ENCODE results near the gene KIF3A. TPM values are rescaled to one million over a fixed set of nuclear protein-coding genes. Genes with fewer than 3 reads are reported as not detected.

The KIF3A gene
- total and polyA plus RNA-seq, 2 of the 8 experiments (the other 6 are each of a cell fraction or from before 2014, with no cell fraction given) = 3.1 to 13.1 TPM

DNA sequence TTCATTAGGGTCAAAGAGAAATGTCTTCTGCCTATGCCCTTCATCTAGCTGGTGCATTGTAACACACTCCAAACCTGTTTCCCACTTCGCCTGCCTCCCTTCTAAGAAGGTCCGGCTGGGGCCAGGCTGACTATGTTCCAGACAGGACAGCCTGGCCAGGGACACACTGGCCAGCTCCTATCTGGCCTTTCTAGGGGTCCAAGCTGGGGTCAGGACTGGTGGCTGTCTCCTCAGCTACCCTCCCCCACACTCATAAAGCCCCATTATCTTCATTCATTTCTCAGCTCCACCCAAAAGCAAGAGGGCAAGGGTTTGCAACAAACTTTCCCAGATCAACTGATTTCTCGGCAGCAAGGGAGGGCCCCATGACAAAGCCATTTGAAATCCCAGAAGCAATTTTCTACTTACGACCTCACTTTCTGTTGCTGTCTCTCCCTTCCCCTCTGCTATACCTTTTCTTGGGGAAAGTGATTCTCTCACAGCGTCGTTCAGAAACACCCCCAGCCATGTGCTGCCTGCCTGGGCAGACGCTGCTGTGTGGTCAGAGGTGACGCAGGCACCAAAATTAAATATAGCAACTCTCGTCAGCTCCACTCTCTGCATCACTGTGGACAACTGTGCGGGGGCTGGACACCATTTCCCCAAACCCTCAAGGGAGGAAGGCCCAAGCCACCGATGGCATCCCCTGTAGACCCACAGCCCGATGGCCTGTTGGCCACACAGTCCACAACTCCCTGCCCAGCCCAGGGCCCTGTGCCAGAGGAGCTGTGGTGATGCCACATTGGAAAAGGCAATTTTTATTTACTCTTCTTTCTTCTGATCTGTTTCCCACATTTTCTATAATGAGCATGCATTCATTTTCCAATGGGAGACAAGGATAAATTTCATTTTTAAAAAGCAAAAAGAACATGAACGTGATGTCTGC, 73.3 kb downstream of the KIF3A start:
- DNase-seq (ENCODE audit: low read depth in 1 of 2, low spot score in 2 of 2) = no peak

More for the DNA sequence above, 73.3 kb downstream of the KIF3A start:
- H3K9me3 ChIP-seq (ENCODE audit: insufficient read depth in 2 of 2, low read depth in 1 of 2, low read length in 1 of 2) = no peaks in the 10 kb centered on the region
- no peaks in the 10 kb centered on the region; a peak in 2 of 7 replicates for H3K27me3 ChIP-seq (replicated peaks in 1 of 4; ENCODE audit: control insufficient read depth in 3 of 4, extremely low read depth in 1 of 4, insufficient read depth in 3 of 4, low read length in 3 of 4)
- TF ChIP-seq GTF2F1 (IDR thresholded peaks at IDR 0.05; ENCODE audit: borderline replicate concordance, low read depth, low read length) = no peak
- H3K23me2 ChIP-seq (ENCODE audit: low read depth, low read length) = no peaks in the 10 kb centered on the region
- ChIA-PET CTCF (ENCODE audit: partially characterized antibody) (interaction anchor here (0.8 to 1.0 kb wide), 2 partner anchors 11 to 14 kb away, joined by 4 read pairs; no protein-coding TSS in a partner anchor), POLR2A (ENCODE audit: partially characterized antibody) (interaction anchor here (0.6 to 0.9 kb wide), 3 partner anchors 13 to 302 kb away, joined by 3 to 4 read pairs (median 3); no protein-coding TSS in a partner anchor)
- no peak overlapping the region for H3K18ac ChIP-seq (ENCODE audit: extremely low read depth, low read length)
- H2BK12ac ChIP-seq (ENCODE audit: low read depth, low read length) = no peak overlapping the region
- no peak overlapping the region for H3K23ac ChIP-seq (ENCODE audit: insufficient read length)
- H3K36me3 ChIP-seq (ENCODE audit: control insufficient read depth in 2 of 4, insufficient read depth in 4 of 4, low read length in 3 of 4) = no peaks in the 10 kb centered on the region
- H3K79me1 ChIP-seq (ENCODE audit: low read depth, low read length) = no peaks in the 10 kb centered on the region
- no peak overlapping the region for H2BK20ac ChIP-seq (ENCODE audit: low read length)
- no peaks in the 10 kb centered on the region for H3K79me2 ChIP-seq (ENCODE audit: control insufficient read depth in 1 of 2, insufficient read depth in 2 of 2, low read length in 2 of 2)
- peaks cover 0 to 3% (median 0%) of the 10 kb centered on the region in 4 experiments; a peak in 1 of 7 replicates for H3K4me1 ChIP-seq (replicated peaks in 1 of 4; ENCODE audit: control insufficient read depth in 3 of 4, insufficient read depth in 4 of 4, low read length in 3 of 4)
- H4K8ac ChIP-seq (ENCODE audit: extremely low read depth, insufficient read depth, low read length) = no peak overlapping the region
- H2BK120ac ChIP-seq (replicated peaks; ENCODE audit: low read depth, low read length) = no peak overlapping the region
- H2AK5ac ChIP-seq (ENCODE audit: low read depth, low read length) = no peak overlapping the region
- FAIRE-seq = no peak
- H3K56ac ChIP-seq (replicated peaks; ENCODE audit: insufficient read length, low read depth, low read length) = no peak overlapping the region
- H3K4me2 ChIP-seq (ENCODE audit: insufficient read depth in 1 of 2, low read depth in 2 of 2, low read length in 2 of 2) = no peak overlapping the region
- H3K4me3 ChIP-seq (ENCODE audit: extremely low read depth in 1 of 4, insufficient read depth in 2 of 4, low read depth in 3 of 4, low read length in 4 of 4) = no peak overlapping the region
- 90% methylated on average over 13 of the region's 13 CpGs; no CpG with 5 or more reads in 1 of the 2 experiments for WGBS, 2 experiments (ENCODE audit: extremely low coverage in 1 of 2, insufficient coverage in 1 of 2, insufficient read length in 1 of 2, insufficient replicate concordance in 2 of 2, low coverage in 1 of 2, low lambda C conversion rate in 2 of 2, missing lambda C conversion rate in 1 of 2)
- H3K9ac ChIP-seq (replicated peaks in 1 of 4; ENCODE audit: extremely low read depth in 1 of 4, low read depth in 3 of 4, low read length in 3 of 4) = no peak overlapping the region
- H4K91ac ChIP-seq (replicated peaks; ENCODE audit: insufficient read length, low read length) = no peak overlapping the region
- H2AFZ ChIP-seq (ENCODE audit: low read length) = peak overlapping the region; percentile 66; the same call in 1 of the 2 replicates
- no peak overlapping the region for H2BK15ac ChIP-seq (ENCODE audit: low read length)
- no peak overlapping the region for H2BK5ac ChIP-seq (ENCODE audit: low read depth, low read length)
- H3K27ac ChIP-seq (ENCODE audit: low read depth, low read length) = no peak overlapping the region
- no peak overlapping the region for H3K14ac ChIP-seq (ENCODE audit: insufficient read length)
- H4K5ac ChIP-seq (ENCODE audit: insufficient read length, low read depth, low read length) = no peak overlapping the region
- H4K20me1 ChIP-seq (replicated peaks in 1 of 2; ENCODE audit: control insufficient read depth in 1 of 2, insufficient read depth in 2 of 2, low read length in 2 of 2) = no peaks in the 10 kb centered on the region
- no peak overlapping the region for H3K4ac ChIP-seq (replicated peaks; ENCODE audit: insufficient read length, low read depth, low read length)
